HUES64 (cell line): Measurements from ENCODE around the gene C11orf58.

Source experiments
- H3K27ac ChIP-seq: 2 replicates; pipeline ENCODE4 v1.7.0; 2013; ENCODE audit warnings: low read depth, low read length, inconsistent platforms
- H3K27me3 ChIP-seq: 2 replicates; pipeline ENCODE4 v1.6.1; 2013; ENCODE audit warnings: mild to moderate bottlenecking, low read length; ENCODE audit not compliant: insufficient read depth
- H3K36me3 ChIP-seq: 2 replicates; pipeline ENCODE4 v1.6.1; 2013; ENCODE audit warnings: mild to moderate bottlenecking, low read length; ENCODE audit not compliant: insufficient read depth
- H3K4me1 ChIP-seq: 2 replicates; pipeline ENCODE4 v1.6.1; 2013; ENCODE audit warnings: mild to moderate bottlenecking, low read length, moderate library complexity; ENCODE audit not compliant: insufficient read depth
- H3K4me3 ChIP-seq: 2 replicates; pipeline ENCODE4 v1.5.1; 2013; ENCODE audit warnings: mild to moderate bottlenecking, low read length, moderate library complexity
- H3K9ac ChIP-seq: 2 replicates; pipeline ENCODE4 v1.6.1; 2013; ENCODE audit warnings: mild to moderate bottlenecking, low read depth, low read length
- H3K9me3 ChIP-seq: 2 replicates; pipeline ENCODE4 v1.6.1; 2013; ENCODE audit warnings: low read depth, low read length; ENCODE audit not compliant: insufficient read depth
- WGBS: fragments of 150-250, 120-280 bp; methylation state at CpG from one replicate; pipeline ENCODE4 v1.1.7; 2013; ENCODE audit warnings: missing lambda C conversion rate; 5-methylcytosine and 5-hydroxymethylcytosine counted together

C11orf58 gene

GRCh38 chr11:16778876-16779275, 40.4 kb downstream of the C11orf58 start:
- no peak overlapping the region for H3K27ac ChIP-seq
- H3K4me3 ChIP-seq: no peak overlapping the region
- H3K4me1 ChIP-seq: peaks cover 12% of the 10 kb centered on the region; the same call in 1 of the 2 replicates
- WGBS: 88% methylated on average over 8 of the region's 8 CpGs
- H3K9ac ChIP-seq: no peak overlapping the region
- no peaks in the 10 kb centered on the region for H3K27me3 ChIP-seq
- no peaks in the 10 kb centered on the region for H3K9me3 ChIP-seq
- no peaks in the 10 kb centered on the region for H3K36me3 ChIP-seq

GRCh38 chr11:16779436-16779835, 41.0 kb downstream of the C11orf58 start:
- Histone ChIP-seq H3K4me1 (peaks cover 12% of the 10 kb centered on the region; the same call in 1 of the 2 replicates), H3K27ac (no peak overlapping the region), H3K36me3 (no peaks in the 10 kb centered on the region), H3K9me3 (no peaks in the 10 kb centered on the region), H3K9ac (no peak overlapping the region), H3K4me3 (no peak overlapping the region), H3K27me3 (no peaks in the 10 kb centered on the region)
- WGBS: 48% methylated on average over 8 of the region's 8 CpGs

- no peaks in the 10 kb centered on the region for H3K9me3 ChIP-seq
- H3K4me3 ChIP-seq: no peak overlapping the region
- no peak overlapping the region for H3K27ac ChIP-seq
- no peaks in the 10 kb centered on the region for H3K36me3 ChIP-seq
- H3K4me1 ChIP-seq: peaks cover 8% of the 10 kb centered on the region; the same call in 1 of the 2 replicates
- WGBS: 94% methylated on average over 2 of the region's 2 CpGs
- no peaks in the 10 kb centered on the region for H3K27me3 ChIP-seq
- no peak overlapping the region for H3K9ac ChIP-seq
These were observed 41.7 kb downstream of the C11orf58 start for GRCh38 chr11:16780146-16780545.

- H3K36me3 ChIP-seq: no peaks in the 10 kb centered on the region
- WGBS: 88% methylated on average over 19 of the region's 19 CpGs
- H3K4me1 ChIP-seq: peaks cover 6% of the 10 kb centered on the region; the same call in 1 of the 2 replicates
These were observed 42.5 kb downstream of the C11orf58 start for GRCh38 chr11:16780698-16781550.

GRCh38 chr11:16781936-16782919, 43.8 kb downstream of the C11orf58 start:
- Histone ChIP-seq H3K36me3 (no peaks in the 10 kb centered on the region), H3K9me3 (no peaks in the 10 kb centered on the region), H3K27ac (no peak overlapping the region), H3K27me3 (no peaks in the 10 kb centered on the region), H3K4me3 (no peak overlapping the region), H3K4me1 (peaks cover 6% of the 10 kb centered on the region; the same call in 1 of the 2 replicates), H3K9ac (no peak overlapping the region)
- 89% methylated on average over 11 of the region's 11 CpGs for WGBS

More at GRCh38 chr11:16780698-16781550, 42.5 kb downstream of the C11orf58 start:
- H3K27me3 ChIP-seq: no peaks in the 10 kb centered on the region
- no peak overlapping the region for H3K9ac ChIP-seq
- no peak overlapping the region for H3K27ac ChIP-seq
- H3K9me3 ChIP-seq: no peaks in the 10 kb centered on the region
- H3K4me3 ChIP-seq: no peak overlapping the region

DNA sequence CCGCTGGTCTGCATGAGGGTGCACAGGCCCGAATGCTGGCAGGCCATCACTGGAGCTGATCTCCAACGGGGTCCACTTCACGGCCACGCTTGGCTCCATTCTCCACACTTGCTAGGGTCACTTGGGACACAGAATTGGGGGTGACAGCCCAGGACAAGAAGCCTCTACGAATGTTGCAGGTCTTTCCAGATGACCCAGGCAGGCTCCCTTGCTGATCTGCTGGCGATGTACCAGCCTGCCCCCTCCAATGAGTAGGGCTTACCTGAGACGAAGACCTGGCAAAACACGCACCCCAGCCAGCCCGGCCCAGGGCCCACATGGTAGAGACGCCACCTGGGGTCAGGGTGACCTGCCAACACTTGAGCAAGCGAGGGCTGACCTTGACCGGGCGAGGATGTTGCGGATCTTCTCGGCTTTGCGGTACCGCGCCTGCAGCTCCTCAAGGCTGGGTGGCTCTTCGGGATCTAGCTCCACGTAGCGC, 44.9 kb downstream of the C11orf58 start:
- H3K4me3 ChIP-seq: no peak overlapping the region
- no peaks in the 10 kb centered on the region for H3K9me3 ChIP-seq
- WGBS: 95% methylated on average over 22 of the region's 22 CpGs
- no peaks in the 10 kb centered on the region for H3K27me3 ChIP-seq
- H3K9ac ChIP-seq: no peak overlapping the region
- no peaks in the 10 kb centered on the region for H3K36me3 ChIP-seq
- no peak overlapping the region for H3K27ac ChIP-seq
- H3K4me1 ChIP-seq: peaks cover 6% of the 10 kb centered on the region; the same call in 1 of the 2 replicates

GRCh38 chr11:16784097-16784496, 45.6 kb downstream of the C11orf58 start:
- Histone ChIP-seq H3K27ac (no peak overlapping the region), H3K4me1 (peaks cover 6% of the 10 kb centered on the region; the same call in 1 of the 2 replicates), H3K36me3 (no peaks in the 10 kb centered on the region), H3K4me3 (no peak overlapping the region), H3K9ac (no peak overlapping the region), H3K9me3 (no peaks in the 10 kb centered on the region), H3K27me3 (no peaks in the 10 kb centered on the region)
- 68% methylated on average over 2 of the region's 2 CpGs for WGBS

DNA sequence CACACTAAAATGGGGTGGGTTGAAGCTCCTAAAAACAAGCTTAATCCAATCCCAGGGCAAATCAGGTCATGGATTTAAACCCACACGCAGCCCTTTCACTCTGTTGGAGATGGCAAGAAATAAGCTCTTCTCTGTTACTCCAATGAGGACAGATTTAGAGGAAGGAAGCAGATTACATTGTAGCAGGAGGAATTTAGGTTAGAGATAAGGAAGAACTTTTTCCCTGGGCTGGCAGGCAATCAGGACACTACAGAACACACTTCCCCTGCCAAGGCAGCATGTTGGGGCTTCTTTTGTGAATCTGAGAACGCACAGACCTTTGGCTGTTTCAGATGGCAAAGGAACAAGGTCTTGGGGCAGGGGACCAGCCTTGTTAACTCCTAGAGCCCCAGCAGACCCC, 46.2 kb downstream of the C11orf58 start:
- H3K27ac ChIP-seq: no peak overlapping the region
- H3K36me3 ChIP-seq: no peaks in the 10 kb centered on the region
- no peak overlapping the region for H3K9ac ChIP-seq
- no peaks in the 10 kb centered on the region for H3K27me3 ChIP-seq
- no peaks in the 10 kb centered on the region for H3K9me3 ChIP-seq
- peaks cover 4% of the 10 kb centered on the region; the same call in 1 of the 2 replicates for H3K4me1 ChIP-seq
- H3K4me3 ChIP-seq: no peak overlapping the region
- 88% methylated on average over 2 of the region's 2 CpGs for WGBS

DNA sequence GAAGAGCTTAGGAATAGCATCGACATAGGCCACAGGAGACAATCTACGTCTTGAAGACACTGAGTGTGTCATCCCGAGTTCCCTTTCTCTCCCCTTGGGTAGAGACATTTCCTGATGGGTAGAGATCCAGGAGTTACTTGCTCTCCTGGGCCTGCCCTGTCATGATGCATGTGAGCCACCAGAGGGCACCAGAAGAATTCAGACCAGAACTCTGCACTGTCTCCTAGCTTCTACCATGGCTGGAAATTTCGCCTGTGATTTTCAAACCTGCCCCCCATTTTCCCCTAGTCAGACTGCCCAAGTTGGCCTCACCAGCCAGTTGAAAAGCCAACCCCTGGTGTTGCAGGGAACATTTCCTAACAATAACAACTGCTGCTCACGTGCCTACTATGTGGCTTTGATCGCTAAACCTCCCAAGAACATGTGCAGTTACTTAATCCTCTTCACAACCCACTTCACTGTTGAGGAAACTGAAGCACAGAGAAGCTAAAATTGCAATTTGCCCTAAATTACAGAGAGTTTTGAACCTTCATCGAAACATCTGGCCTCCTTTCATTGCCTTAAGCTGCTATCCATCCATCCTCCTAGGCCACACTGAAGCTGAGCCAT, 47.2 kb downstream of the C11orf58 start:
- Histone ChIP-seq H3K36me3 (no peaks in the 10 kb centered on the region), H3K9ac (no peak overlapping the region), H3K4me3 (no peak overlapping the region), H3K27ac (no peak overlapping the region), H3K4me1 (no peaks in the 10 kb centered on the region; the same call in 1 of the 2 replicates), H3K9me3 (no peaks in the 10 kb centered on the region), H3K27me3 (no peaks in the 10 kb centered on the region)
- 64% methylated on average over 7 of the region's 7 CpGs for WGBS

- Histone ChIP-seq H3K36me3 (no peaks in the 10 kb centered on the region), H3K9me3 (no peaks in the 10 kb centered on the region), H3K4me3 (no peak overlapping the region), H3K27ac (no peak overlapping the region), H3K4me1 (no peaks in the 10 kb centered on the region; the same call in 1 of the 2 replicates), H3K9ac (no peak overlapping the region), H3K27me3 (no peaks in the 10 kb centered on the region)
- WGBS: 93% methylated on average over 6 of the region's 6 CpGs
These were observed 47.7 kb downstream of the C11orf58 start for GRCh38 chr11:16786131-16786530.
